ENCODE results near the gene EIF4H. TPM values are rescaled to one million over a fixed set of nuclear protein-coding genes. Genes with fewer than 3 reads are reported as not detected.
A peak's percentile ranks its signal among the peaks of the same experiment; 100 is the strongest.
"Not testable (repeated sequence)": the region's sequence is repeated elsewhere in the genome, so short reads cannot be mapped to it uniquely, and the experiment has no call there.

Gene EIF4H
- polyA plus RNA-seq, 10 donors = 193 to 234 (median 214) TPM

GRCh38 chr7:74173074-74173473, 1.1 kb upstream of the EIF4H start:
- peak in 1 of 3 donors; percentile 19 for DNase-seq

- no peak for DNase-seq
Observed at GRCh38 chr7:74173491-74173865, 678 bp upstream of the EIF4H start.

DNA sequence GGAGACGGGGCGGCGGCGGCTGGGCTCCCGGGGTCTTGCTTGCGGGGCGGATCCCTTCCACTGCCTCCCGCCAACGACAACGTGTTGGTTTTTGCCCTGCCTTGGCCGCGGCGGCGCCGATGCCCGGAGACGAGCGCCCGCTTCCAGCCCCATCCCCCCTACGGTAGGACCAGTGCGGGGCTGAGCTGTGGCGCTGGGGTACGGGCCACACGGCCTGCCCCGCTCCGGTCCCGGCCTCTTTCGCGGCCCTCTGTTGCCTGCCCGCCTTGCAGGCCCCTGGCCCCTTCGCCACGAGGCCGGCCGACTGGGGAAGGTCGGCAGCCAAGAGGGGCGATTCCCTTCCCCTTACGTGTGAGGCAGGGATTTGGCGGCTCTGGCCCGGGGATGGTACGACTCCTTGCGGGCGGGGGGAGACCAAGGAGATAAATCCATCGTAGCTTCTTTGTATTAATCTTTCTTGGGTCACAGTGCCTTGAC, 488 bp downstream of the EIF4H start:
- peak; percentile 49 to 89 (median 71) for DNase-seq

DNA sequence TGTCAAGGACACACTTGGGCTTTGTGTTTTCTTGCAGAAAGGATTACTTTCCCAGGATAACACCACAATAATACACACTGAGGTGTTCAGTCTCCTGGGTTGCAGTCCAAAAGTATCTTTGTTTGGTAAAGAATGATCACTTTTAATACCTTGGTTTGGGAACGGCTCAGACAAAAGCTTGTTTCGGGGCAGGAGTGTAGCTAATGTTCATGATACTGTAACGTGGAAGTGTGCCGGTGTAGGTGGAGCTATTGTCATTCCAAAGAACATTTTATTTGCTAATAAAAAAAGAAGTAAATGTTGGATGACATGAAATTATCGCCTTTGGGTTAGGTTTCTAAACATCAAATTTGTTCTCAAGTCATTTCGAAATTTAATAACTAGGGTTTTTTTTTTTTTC, 1.2 kb downstream of the EIF4H start:
- DNase-seq = no peak

GRCh38 chr7:74176555-74176954, 2.4 kb downstream of the EIF4H start:
- no peak for DNase-seq

GRCh38 chr7:74178632-74179031, 4.5 kb downstream of the EIF4H start:
- peak in 1 of 3 donors; percentile 51 for DNase-seq

- DNase-seq = no peak
Observed at GRCh38 chr7:74179935-74180604, 5.9 kb downstream of the EIF4H start.

- no peak for DNase-seq
Observed at GRCh38 chr7:74180866-74181265, 6.7 kb downstream of the EIF4H start.

- no peak for DNase-seq
Observed at GRCh38 chr7:74181821-74182220, 7.7 kb downstream of the EIF4H start.

- no peak for DNase-seq
Observed at GRCh38 chr7:74182453-74183090, 8.4 kb downstream of the EIF4H start.

- no peak for DNase-seq
Observed at GRCh38 chr7:74183142-74183541, 9.0 kb downstream of the EIF4H start.

- no peak for DNase-seq
Observed at GRCh38 chr7:74183653-74184450, 9.7 kb downstream of the EIF4H start.

GRCh38 chr7:74185016-74185415, 10.9 kb downstream of the EIF4H start:
- DNase-seq = no peak

DNA sequence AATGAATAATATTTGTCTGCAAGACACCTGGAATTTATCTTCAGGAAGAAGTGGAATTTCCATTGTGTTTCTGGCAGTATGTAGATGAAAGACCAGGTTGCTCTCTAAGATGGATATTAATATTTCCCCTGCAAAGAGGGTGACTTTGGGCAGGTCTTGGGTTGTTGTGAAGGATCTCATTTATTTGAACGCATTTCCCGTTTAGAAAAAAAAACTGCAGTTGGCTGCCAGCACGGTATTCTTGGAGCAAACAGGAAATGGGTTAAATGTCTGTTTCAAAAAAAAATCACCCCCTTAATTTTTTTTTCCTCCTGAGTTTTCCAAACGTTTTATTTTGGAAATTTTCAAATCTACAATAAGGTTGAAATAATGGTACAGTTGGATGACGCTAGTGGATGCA, 11.5 kb downstream of the EIF4H start:
- no peak for DNase-seq

- DNase-seq = no peak
Observed at GRCh38 chr7:74187915-74188675, 13.9 kb downstream of the EIF4H start.

DNA sequence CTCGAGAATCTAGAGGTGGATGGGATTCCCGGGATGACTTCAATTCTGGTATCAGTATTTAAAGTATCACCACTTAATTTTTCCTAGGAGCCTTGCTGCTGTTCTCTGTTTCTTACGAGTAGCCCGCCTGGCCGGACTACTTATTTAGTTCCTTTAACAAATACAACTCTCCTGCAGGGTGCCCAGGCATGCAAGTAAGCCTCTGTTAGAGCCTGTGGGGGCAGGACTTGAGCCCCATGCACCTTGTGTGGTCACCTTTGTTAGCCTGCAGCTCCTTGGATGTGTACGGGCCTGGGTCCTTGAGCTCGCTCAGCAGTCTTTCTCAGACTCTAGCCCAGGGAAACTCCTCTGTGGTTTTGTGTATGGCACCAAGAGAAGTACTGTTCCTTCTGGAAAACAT, 16.1 kb downstream of the EIF4H start:
- DNase-seq = no peak

GRCh38 chr7:74191231-74191630, 17.1 kb downstream of the EIF4H start:
- no peak for DNase-seq

DNA sequence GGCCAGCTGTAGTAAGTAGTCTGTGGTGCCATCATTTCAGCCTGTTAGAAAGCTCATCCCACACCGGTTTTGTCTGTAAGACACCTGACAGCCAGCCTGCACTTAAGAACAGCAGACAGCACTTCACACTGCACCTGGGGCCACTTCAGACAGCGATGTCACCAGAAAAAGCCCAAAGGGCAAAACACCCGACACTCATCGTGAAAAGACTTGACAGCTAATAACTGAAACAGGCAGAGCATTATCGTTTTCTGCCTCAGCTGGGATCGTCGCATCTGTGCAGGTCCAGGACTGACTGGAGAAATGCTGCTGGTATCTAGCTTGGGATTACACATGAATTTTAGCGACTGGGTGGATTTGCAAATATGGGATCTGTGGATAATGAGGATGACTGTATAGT, 18.9 kb downstream of the EIF4H start:
- DNase-seq = no peak

DNA sequence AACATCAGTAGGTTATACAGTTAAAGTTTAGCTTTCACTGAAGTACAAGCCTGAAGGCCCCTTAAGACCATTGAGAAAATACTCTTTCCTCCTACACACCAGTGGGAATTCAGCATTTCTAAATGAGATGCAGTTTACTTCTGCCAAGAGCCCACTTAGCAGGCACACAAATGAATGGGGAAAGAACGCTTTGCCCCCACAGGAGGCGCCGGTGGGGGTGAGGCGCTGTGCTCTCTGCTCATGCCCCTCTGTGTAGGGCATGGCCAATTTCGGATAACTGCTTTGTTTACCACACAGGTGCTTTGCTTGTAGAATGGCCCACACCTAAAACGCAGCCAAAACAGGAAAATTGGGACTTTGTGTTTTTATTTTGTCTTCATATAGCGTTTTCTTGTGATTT, 19.8 kb downstream of the EIF4H start:
- DNase-seq = no peak

DNA sequence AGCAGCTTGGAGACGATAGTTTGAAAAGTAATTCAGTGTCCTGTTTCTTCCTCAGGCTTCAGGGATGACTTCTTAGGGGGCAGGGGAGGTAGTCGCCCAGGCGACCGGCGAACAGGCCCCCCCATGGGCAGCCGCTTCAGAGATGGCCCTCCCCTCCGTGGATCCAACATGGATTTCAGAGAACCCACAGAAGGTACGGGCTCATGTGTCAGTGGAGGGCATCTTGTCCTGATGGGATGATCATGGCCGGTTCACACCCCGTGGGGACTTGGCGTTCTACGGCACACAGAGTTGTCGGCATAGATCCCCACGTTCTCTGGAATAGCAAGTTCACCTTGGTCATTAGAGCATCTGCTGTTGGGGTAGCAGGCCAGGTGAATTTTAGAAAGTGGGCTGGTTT, 20.5 kb downstream of the EIF4H start:
- DNase-seq = no peak

GRCh38 chr7:74195139-74195860, 21.1 kb downstream of the EIF4H start:
- not testable (repeated sequence) for DNase-seq

Data from muscle of back (tissue), 11 donors.